ENCODE results near the gene KCNMB1.

DNA sequence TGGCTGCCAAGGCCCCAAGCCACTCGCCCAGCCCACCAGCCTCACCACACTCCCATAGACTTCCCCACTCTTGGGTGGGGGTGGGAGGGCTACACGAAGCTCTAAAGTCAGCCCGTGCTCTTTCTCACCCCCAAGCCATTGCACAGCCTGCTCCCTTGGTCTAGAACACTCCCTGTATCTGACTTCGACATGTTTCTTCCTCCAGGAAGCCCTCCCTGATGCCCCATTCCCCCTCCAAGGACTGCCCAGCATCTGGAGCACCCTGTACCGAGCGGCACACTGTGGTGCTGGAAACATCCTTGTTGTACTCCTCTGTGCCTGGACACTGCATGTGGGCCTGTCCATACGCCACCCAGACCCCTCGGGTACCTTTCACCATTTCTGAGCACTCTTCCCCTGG lies 49.4 kb upstream of the KCNMB1 start:
- TF ChIP-seq, protein P1, sequence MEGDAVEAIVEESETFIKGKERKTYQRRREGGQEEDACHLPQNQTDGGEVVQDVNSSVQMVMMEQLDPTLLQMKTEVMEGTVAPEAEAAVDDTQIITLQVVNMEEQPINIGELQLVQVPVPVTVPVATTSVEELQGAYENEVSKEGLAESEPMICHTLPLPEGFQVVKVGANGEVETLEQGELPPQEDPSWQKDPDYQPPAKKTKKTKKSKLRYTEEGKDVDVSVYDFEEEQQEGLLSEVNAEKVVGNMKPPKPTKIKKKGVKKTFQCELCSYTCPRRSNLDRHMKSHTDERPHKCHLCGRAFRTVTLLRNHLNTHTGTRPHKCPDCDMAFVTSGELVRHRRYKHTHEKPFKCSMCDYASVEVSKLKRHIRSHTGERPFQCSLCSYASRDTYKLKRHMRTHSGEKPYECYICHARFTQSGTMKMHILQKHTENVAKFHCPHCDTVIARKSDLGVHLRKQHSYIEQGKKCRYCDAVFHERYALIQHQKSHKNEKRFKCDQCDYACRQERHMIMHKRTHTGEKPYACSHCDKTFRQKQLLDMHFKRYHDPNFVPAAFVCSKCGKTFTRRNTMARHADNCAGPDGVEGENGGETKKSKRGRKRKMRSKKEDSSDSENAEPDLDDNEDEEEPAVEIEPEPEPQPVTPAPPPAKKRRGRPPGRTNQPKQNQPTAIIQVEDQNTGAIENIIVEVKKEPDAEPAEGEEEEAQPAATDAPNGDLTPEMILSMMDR (IDR thresholded peaks at IDR 0.05 in 4 of 5, conservative IDR thresholded peaks at IDR 0.05 in 1 of 5), result no peak
- no peak for TF ChIP-seq POLR2A (IDR thresholded peaks at IDR 0.05)
